ENCODE measurements around the gene LSG1. TPM values are rescaled to one million over a fixed set of nuclear protein-coding genes. Genes with fewer than 3 reads are reported as not detected.

LSG1 gene
- total and polyA plus RNA-seq, 10 of the 15 experiments (the other 5 are each of a cell fraction or from before 2014, with no cell fraction given): 14.3 to 75.6 (median 54.4) TPM

DNA sequence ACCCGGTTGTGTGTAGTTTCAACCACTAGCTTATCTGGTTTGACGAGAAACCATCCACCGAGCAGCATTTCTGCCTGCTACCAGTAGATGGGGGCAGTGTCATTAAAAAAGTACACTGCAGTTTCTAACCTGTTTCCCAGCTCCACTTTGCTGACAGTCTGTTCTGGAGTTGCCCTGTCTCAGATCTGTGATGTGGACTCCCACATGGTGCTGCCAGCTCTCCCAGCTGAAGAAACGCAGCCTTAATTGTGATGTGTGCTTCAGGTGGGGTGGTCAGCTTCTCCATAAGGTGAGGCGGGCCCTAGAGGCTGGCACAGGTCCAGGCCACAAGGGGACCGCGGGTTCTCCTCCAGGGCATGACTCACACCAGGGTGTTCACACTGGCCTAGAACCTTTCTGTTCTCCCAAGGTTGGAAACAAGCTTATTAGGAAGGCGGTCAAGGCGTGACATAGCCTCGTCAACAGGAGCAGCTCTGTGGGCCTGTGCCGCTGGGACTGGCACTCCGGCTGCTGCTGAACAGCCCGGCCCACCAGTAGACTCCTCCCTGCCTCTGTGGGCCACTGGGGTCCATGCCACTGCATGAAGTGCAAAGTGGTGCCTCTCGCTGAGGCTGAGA lies 10.8 kb upstream of the LSG1 start (continued):
- peak; percentile 88 to 97 (median 94); a peak in 5 of 6 replicates for TF ChIP-seq CTCF (IDR thresholded peaks at IDR 0.05 in 2 of 3, conservative IDR thresholded peaks at IDR 0.05 in 1 of 3; ENCODE audit: control insufficient read depth in 2 of 3, extremely low read depth in 1 of 3, insufficient read depth in 1 of 3, low read depth in 3 of 3, low read length in 3 of 3)
- no peak for TF ChIP-seq BCL11A (IDR thresholded peaks at IDR 0.05; ENCODE audit: low read depth, low read length)
- TF ChIP-seq FOS (IDR thresholded peaks at IDR 0.05; ENCODE audit: borderline replicate concordance, extremely low read depth, insufficient read length): no peak
- TF ChIP-seq NFXL1 (IDR thresholded peaks at IDR 0.05; ENCODE audit: borderline replicate concordance): no peak
- no peak for TF ChIP-seq GABPA (IDR thresholded peaks at IDR 0.05; ENCODE audit: low read depth)

DNA sequence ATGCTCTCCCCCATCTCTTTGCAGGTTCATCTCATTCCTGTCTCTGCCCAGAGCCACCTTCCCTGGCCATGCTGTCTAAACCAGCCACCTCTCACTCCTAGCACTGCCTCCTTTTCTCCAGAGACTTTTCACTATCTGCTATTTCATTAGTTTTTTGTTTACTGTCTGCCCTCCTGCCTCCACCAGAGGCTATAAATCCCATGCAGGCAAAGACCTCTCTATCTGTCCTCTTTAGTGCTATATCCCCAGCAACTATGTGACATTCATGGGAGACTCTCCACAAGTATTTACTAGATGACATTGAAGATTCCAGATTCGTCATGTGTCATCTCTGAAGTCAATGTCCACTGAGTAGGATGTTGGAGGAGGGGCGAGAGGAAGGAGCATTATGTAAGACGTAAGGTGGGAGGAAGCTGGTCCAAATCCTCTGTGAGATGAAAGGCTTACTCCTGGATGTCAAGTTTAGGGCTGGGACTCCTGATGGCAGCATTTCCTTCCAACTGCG lies 10.2 kb upstream of the LSG1 start:
- intact Hi-C loops (cut with micrococcal nuclease; ENCODE audit: unreplicated experiment): loop anchor here (1.0 to 5.0 kb wide), 4 partner anchors 320 to 840 kb away; no protein-coding TSS in a partner anchor
- no peak overlapping the region for H3K27ac ChIP-seq (ENCODE audit: control insufficient read depth, insufficient read depth)
- in situ Hi-C loops (cut with MboI): loop anchor here (10.0 kb wide), 1 partner anchor 443 kb away; no protein-coding TSS in a partner anchor
- POLR2A ChIA-PET: interaction anchor here (0.6 to 1.4 kb wide), 6 partner anchors 10 to 578 kb away, joined by 3 to 5 read pairs (median 4); partner anchors contain the start of gene LSG1
- peaks cover 0 to 3% of the 10 kb centered on the region in 2 experiments; a peak in 2 of 4 replicates for H3K27me3 ChIP-seq (replicated peaks in 1 of 2; ENCODE audit: control insufficient read depth in 2 of 2, insufficient read depth in 2 of 2, low read length in 1 of 2)
- ATAC-seq (no peak), DNase-seq (ENCODE audit: low read depth, low spot score) (no peak), FAIRE-seq (no peak)
- no TSS peak for BruUV-seq (replicated peaks)
- peak overlapping the region; percentile 33; the same call in 1 of the 2 replicates for H3K4me2 ChIP-seq (ENCODE audit: control insufficient read depth, insufficient read depth)
- WGBS (ENCODE audit: insufficient coverage, insufficient replicate concordance, low lambda C conversion rate, missing lambda C conversion rate): 15% methylated on average over 4 of the region's 4 CpGs
- RAD21 ChIA-PET (ENCODE audit: unreplicated experiment): interaction anchor here (0.6 to 2.8 kb wide), 34 partner anchors 9 to 857 kb away, joined by 3 to 69 read pairs (median 4); partner anchors contain the start of genes LSG1 and XXYLT1
- no peak overlapping the region for H3K9ac ChIP-seq (ENCODE audit: control insufficient read depth, insufficient read depth, low read length)
- H3K9me3 ChIP-seq (replicated peaks; ENCODE audit: control insufficient read depth, insufficient read depth, low read length): no peaks in the 10 kb centered on the region
- peaks cover 32% of the 10 kb centered on the region for H3K4me1 ChIP-seq (ENCODE audit: control insufficient read depth, insufficient read depth, low read length)
- no peak overlapping the region for H3K4me3 ChIP-seq
- no peaks in the 10 kb centered on the region for H4K20me1 ChIP-seq (ENCODE audit: control insufficient read depth, insufficient read depth)
- peak overlapping the region; percentile 68 for H2AFZ ChIP-seq (ENCODE audit: control insufficient read depth, low read depth, low read length)
- CTCF ChIA-PET: interaction anchor here (0.6 to 4.1 kb wide), 55 partner anchors 9 to 841 kb away, joined by 3 to 96 read pairs (median 4); partner anchors contain the start of genes LSG1 and XXYLT1
- SMC1A ChIA-PET (ENCODE audit: uncharacterized antibody, unreplicated experiment): interaction anchor here (0.5 to 3.5 kb wide), 33 partner anchors 8 to 844 kb away, joined by 3 to 41 read pairs (median 4); partner anchors contain the start of genes LSG1 and XXYLT1
- TF ChIP-seq SUPT20H (IDR thresholded peaks at IDR 0.05; ENCODE audit: borderline replicate concordance, control insufficient read depth, low read depth, low read length): no peak
- no peak for TF ChIP-seq FOXK2 (IDR thresholded peaks at IDR 0.05)
- TF ChIP-seq MXI1 (IDR thresholded peaks at IDR 0.05; ENCODE audit: low read depth, low read length): no peak
- no peak for TF ChIP-seq RAD21 (IDR thresholded peaks at IDR 0.05; ENCODE audit: insufficient read depth, low read depth, low read length)
- TF ChIP-seq TBL1XR1 (IDR thresholded peaks at IDR 0.05; ENCODE audit: low read depth, low read length): no peak
- no peaks in the 10 kb centered on the region for H3K36me3 ChIP-seq (ENCODE audit: control insufficient read depth in 2 of 2, insufficient read depth in 2 of 2, low read length in 1 of 2)
- no peaks in the 10 kb centered on the region; the same call in 1 of the 2 replicates for H3K79me2 ChIP-seq (ENCODE audit: control insufficient read depth, insufficient read depth, low read length)
